Measurements from ENCODE around the gene C6orf47. TPM values are rescaled to one million over a fixed set of nuclear protein-coding genes. Genes with fewer than 3 reads are reported as not detected.

Gene C6orf47
- total and polyA plus RNA-seq, 4 donors, result 18.9 to 26.8 (median 24.0) TPM

- Histone ChIP-seq H3K36me3 (ENCODE audit: control insufficient read depth in 4 of 4, insufficient read depth in 4 of 4, low read length in 4 of 4) (peaks cover 53 to 71% (median 62%) of the 10 kb centered on the region in 4 donors), H3K27me3 (ENCODE audit: control insufficient read depth in 3 of 3, insufficient read depth in 3 of 3, low read length in 2 of 3) (no peaks in the 10 kb centered on the region), H3K4me1 (ENCODE audit: control insufficient read depth in 5 of 5, insufficient read depth in 5 of 5, low read length in 5 of 5) (no peaks in the 10 kb centered on the region), H3K9me3 (ENCODE audit: control insufficient read depth in 4 of 4, insufficient read depth in 3 of 4, low read length in 3 of 4) (no peaks in the 10 kb centered on the region), H3K4me3 (no peak overlapping the region), H3K27ac (ENCODE audit: low read depth in 1 of 2, low read length in 1 of 2) (no peak overlapping the region), H3K9ac (ENCODE audit: insufficient read depth in 1 of 2, low read length in 2 of 2) (no peak overlapping the region)
- DNase-seq (no peak), ATAC-seq (ENCODE audit: insufficient read depth, low FRiP score) (no peak)
- 96 to 97% methylated on average over 9 of the region's 9 CpGs for WGBS, 2 donors
- TF ChIP-seq, protein P1, sequence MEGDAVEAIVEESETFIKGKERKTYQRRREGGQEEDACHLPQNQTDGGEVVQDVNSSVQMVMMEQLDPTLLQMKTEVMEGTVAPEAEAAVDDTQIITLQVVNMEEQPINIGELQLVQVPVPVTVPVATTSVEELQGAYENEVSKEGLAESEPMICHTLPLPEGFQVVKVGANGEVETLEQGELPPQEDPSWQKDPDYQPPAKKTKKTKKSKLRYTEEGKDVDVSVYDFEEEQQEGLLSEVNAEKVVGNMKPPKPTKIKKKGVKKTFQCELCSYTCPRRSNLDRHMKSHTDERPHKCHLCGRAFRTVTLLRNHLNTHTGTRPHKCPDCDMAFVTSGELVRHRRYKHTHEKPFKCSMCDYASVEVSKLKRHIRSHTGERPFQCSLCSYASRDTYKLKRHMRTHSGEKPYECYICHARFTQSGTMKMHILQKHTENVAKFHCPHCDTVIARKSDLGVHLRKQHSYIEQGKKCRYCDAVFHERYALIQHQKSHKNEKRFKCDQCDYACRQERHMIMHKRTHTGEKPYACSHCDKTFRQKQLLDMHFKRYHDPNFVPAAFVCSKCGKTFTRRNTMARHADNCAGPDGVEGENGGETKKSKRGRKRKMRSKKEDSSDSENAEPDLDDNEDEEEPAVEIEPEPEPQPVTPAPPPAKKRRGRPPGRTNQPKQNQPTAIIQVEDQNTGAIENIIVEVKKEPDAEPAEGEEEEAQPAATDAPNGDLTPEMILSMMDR (IDR thresholded peaks at IDR 0.05; ENCODE audit: control extremely low read depth, extremely low read depth), result no peak
These were observed 15.3 kb downstream of the C6orf47 start for GRCh38 chr6:31645325-31645724.

GRCh38 chr6:31643818-31644454 is 16.6 kb downstream of the C6orf47 start:
- H3K4me3 ChIP-seq, result no peak overlapping the region
- H3K27ac ChIP-seq (ENCODE audit: low read depth in 1 of 2, low read length in 1 of 2), result no peak overlapping the region
- peaks cover 55 to 80% (median 63%) of the 10 kb centered on the region in 4 donors for H3K36me3 ChIP-seq (ENCODE audit: control insufficient read depth in 4 of 4, insufficient read depth in 4 of 4, low read length in 4 of 4)
- TF ChIP-seq, protein P1 (IDR thresholded peaks at IDR 0.05; ENCODE audit: control extremely low read depth, extremely low read depth), result no peak
- H3K27me3 ChIP-seq (ENCODE audit: control insufficient read depth in 3 of 3, insufficient read depth in 3 of 3, low read length in 2 of 3), result no peaks in the 10 kb centered on the region
- no peaks in the 10 kb centered on the region for H3K4me1 ChIP-seq (ENCODE audit: control insufficient read depth in 5 of 5, insufficient read depth in 5 of 5, low read length in 5 of 5)
- ATAC-seq (ENCODE audit: insufficient read depth, low FRiP score) (no peak), DNase-seq (no peak)
- WGBS, 2 donors, result 93 to 96% methylated on average over 17 of the region's 17 CpGs
- H3K9me3 ChIP-seq (ENCODE audit: control insufficient read depth in 4 of 4, insufficient read depth in 3 of 4, low read length in 3 of 4), result no peaks in the 10 kb centered on the region
- no peak overlapping the region for H3K9ac ChIP-seq (ENCODE audit: insufficient read depth in 1 of 2, low read length in 2 of 2)

- 89 to 96% methylated on average over 6 of the region's 6 CpGs for WGBS, 2 donors
- no peak for DNase-seq
- Histone ChIP-seq H3K36me3 (ENCODE audit: control insufficient read depth in 4 of 4, insufficient read depth in 4 of 4, low read length in 4 of 4) (peaks cover 46 to 71% (median 56%) of the 10 kb centered on the region in 4 donors), H3K27ac (ENCODE audit: low read depth in 1 of 2, low read length in 1 of 2) (no peak overlapping the region), H3K4me3 (no peak overlapping the region), H3K27me3 (ENCODE audit: control insufficient read depth in 3 of 3, insufficient read depth in 3 of 3, low read length in 2 of 3) (no peaks in the 10 kb centered on the region), H3K4me1 (ENCODE audit: control insufficient read depth in 5 of 5, insufficient read depth in 5 of 5, low read length in 5 of 5) (no peaks in the 10 kb centered on the region), H3K9me3 (ENCODE audit: control insufficient read depth in 4 of 4, insufficient read depth in 3 of 4, low read length in 3 of 4) (no peaks in the 10 kb centered on the region), H3K9ac (ENCODE audit: insufficient read depth in 1 of 2, low read length in 2 of 2) (no peak overlapping the region)
- ATAC-seq (ENCODE audit: insufficient read depth, low FRiP score), result no peak
- TF ChIP-seq, protein P1 (IDR thresholded peaks at IDR 0.05; ENCODE audit: control extremely low read depth, extremely low read depth), result no peak
These were observed 17.6 kb downstream of the C6orf47 start for GRCh38 chr6:31642798-31643570.
